KMS-11 (cell line): ENCODE measurements around the gene IER3IP1.
"Not testable (repeated sequence)": the region's sequence is repeated elsewhere in the genome, so short reads cannot be mapped to it uniquely, and the experiment has no call there.

ENCODE experiments used
- H2AFZ ChIP-seq: fragments of 200-600 bp; sonication (generic); 2 replicates; pipeline ENCODE4 v1.6.1; 2016; ENCODE audit warnings: antibody characterized with exemption, mixed run types, low read depth
- H3K27ac ChIP-seq: fragments of 200-600 bp; sonication (generic); 2 replicates; pipeline ENCODE4 v1.6.1; 2016; ENCODE audit warnings: mild to moderate bottlenecking, mixed run types
- H3K27me3 ChIP-seq: fragments of 200-600 bp; sonication (generic); 2 replicates; pipeline ENCODE4 v1.6.1; 2017; ENCODE audit warnings: mild to moderate bottlenecking, low read depth, mixed run types, moderate library complexity; ENCODE audit not compliant: insufficient read depth
- H3K36me3 ChIP-seq: fragments of 200-600 bp; sonication (generic); 2 replicates; pipeline ENCODE4 v1.6.1; 2017; ENCODE audit warnings: mild to moderate bottlenecking, mixed run types; ENCODE audit not compliant: insufficient read depth
- H3K4me1 ChIP-seq: fragments of 200-600 bp; sonication (generic); 2 replicates; pipeline ENCODE4 v1.6.1; 2016; ENCODE audit warnings: mild to moderate bottlenecking, low read depth, mixed run types; ENCODE audit not compliant: poor library complexity, severe bottlenecking
- H3K4me2 ChIP-seq: fragments of 200-600 bp; sonication (generic); 2 replicates; pipeline ENCODE4 v1.7.0; 2016; ENCODE audit warnings: mild to moderate bottlenecking, mixed run types
- H3K4me3 ChIP-seq: fragments of 200-600 bp; sonication (generic); IDR thresholded peaks from 2 replicates; pipeline ENCODE4 v1.6.1; 2017; ENCODE audit warnings: low read depth, low read length, mixed read lengths; ENCODE audit not compliant: insufficient read depth
- H3K79me2 ChIP-seq: fragments of 200-600 bp; sonication (generic); 2 replicates; pipeline ENCODE4 v1.6.1; 2016; ENCODE audit warnings: low read depth, mixed run types; ENCODE audit not compliant: insufficient read depth
- H3K9ac ChIP-seq: fragments of 200-600 bp; sonication (generic); 2 replicates; pipeline ENCODE4 v1.6.1; 2016; ENCODE audit warnings: mild to moderate bottlenecking, mixed run types
- H4K20me1 ChIP-seq: fragments of 200-600 bp; sonication (generic); 2 replicates; pipeline ENCODE4 v1.6.1; 2016; ENCODE audit warnings: mild to moderate bottlenecking, mixed run types; ENCODE audit not compliant: insufficient read depth
- TF ChIP-seq, protein P1 (sequence below): fragments of 200-600 bp; sonication (generic); conservative IDR thresholded peaks from 2 replicates; pipeline ENCODE4 v1.6.1; 2017; ENCODE audit warnings: low read depth, mild to moderate bottlenecking, antibody characterized with exemption, low read length, moderate library complexity, mixed read lengths

The IER3IP1 gene

DNA sequence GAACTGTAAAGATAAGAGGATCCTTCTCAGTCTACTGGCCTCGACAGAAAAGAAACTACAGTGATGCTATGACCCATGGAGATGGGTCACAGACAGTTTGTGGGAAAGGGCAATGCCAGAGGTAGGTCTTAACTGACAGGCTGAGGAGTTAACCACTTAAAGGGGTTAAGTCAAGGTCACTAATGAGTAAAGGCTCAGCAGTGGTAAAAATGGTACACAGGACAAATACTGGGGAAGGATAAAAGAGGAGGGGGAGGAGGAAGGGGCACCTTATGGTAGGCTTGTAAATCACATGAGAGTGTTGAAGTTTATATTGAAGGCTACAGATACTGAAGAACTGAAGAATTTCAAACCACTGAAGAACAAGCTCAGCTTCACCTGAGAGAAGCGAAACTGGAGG is 9.9 kb downstream of the IER3IP1 start:
- H3K27ac ChIP-seq, result no peak overlapping the region
- TF ChIP-seq, protein P1, sequence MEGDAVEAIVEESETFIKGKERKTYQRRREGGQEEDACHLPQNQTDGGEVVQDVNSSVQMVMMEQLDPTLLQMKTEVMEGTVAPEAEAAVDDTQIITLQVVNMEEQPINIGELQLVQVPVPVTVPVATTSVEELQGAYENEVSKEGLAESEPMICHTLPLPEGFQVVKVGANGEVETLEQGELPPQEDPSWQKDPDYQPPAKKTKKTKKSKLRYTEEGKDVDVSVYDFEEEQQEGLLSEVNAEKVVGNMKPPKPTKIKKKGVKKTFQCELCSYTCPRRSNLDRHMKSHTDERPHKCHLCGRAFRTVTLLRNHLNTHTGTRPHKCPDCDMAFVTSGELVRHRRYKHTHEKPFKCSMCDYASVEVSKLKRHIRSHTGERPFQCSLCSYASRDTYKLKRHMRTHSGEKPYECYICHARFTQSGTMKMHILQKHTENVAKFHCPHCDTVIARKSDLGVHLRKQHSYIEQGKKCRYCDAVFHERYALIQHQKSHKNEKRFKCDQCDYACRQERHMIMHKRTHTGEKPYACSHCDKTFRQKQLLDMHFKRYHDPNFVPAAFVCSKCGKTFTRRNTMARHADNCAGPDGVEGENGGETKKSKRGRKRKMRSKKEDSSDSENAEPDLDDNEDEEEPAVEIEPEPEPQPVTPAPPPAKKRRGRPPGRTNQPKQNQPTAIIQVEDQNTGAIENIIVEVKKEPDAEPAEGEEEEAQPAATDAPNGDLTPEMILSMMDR, result no peak
- H3K4me1 ChIP-seq, result peaks cover 74% of the 10 kb centered on the region
- no peak overlapping the region for H3K4me3 ChIP-seq
- peaks cover 85% of the 10 kb centered on the region; the same call in 1 of the 2 replicates for H3K79me2 ChIP-seq
- H3K27me3 ChIP-seq, result no peaks in the 10 kb centered on the region
- H4K20me1 ChIP-seq, result peaks cover 6% of the 10 kb centered on the region
- H3K9ac ChIP-seq, result no peak overlapping the region
- H3K36me3 ChIP-seq, result no peaks in the 10 kb centered on the region
- H3K4me2 ChIP-seq, result peak overlapping the region; percentile 13
- no peak overlapping the region for H2AFZ ChIP-seq

DNA sequence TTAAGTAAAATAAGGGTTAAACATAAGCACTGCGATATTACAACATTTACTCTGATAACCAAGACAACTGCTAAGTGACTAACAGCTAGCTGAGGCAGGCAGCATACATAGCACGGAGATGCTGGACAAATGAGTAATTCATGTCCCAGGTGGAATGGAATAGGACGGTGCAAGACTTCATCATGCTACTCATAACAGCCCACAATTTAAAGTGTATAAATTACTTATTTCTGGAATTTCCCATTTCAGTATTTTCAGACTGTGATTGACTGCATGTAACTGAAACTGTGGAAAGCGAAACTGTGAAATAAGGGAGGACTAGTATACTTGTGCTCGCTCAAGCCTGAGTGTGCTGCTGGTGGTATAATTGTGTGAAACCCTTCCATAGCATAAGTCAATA is 12.9 kb downstream of the IER3IP1 start:
- H3K4me2 ChIP-seq, result peak overlapping the region; percentile 21; the same call in 1 of the 2 replicates
- H3K79me2 ChIP-seq, result peaks cover 73% of the 10 kb centered on the region; the same call in 1 of the 2 replicates
- no peak overlapping the region for H2AFZ ChIP-seq
- TF ChIP-seq, protein P1, result no peak
- H3K9ac ChIP-seq, result no peak overlapping the region
- H3K4me1 ChIP-seq, result peaks cover 51% of the 10 kb centered on the region
- peaks cover 6% of the 10 kb centered on the region for H4K20me1 ChIP-seq
- no peak overlapping the region for H3K4me3 ChIP-seq
- H3K36me3 ChIP-seq, result no peaks in the 10 kb centered on the region
- no peaks in the 10 kb centered on the region for H3K27me3 ChIP-seq
- no peak overlapping the region for H3K27ac ChIP-seq

DNA sequence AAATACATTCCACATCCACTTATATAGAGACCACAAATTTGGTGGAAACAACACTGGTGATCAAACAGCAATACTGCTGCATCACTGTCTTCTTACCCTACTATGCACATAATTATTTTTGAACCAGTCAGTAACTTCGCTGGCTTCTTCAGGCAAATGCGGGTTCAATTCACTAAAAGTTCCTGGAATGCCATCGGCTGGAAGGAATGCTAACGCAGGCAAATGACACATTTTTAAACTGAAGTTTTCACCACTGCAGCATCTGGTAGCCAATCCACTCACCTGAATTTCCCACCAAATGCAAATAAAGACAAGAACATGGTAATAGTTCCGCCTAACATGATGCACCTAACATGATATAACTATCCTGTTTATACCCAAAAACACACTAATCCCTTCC is 15.9 kb downstream of the IER3IP1 start:
- Histone ChIP-seq H3K9ac (no peak overlapping the region), H3K4me2 (no peak overlapping the region), H3K79me2 (peaks cover 54% of the 10 kb centered on the region; the same call in 1 of the 2 replicates), H3K36me3 (peaks cover 6% of the 10 kb centered on the region; the same call in 1 of the 2 replicates), H4K20me1 (no peaks in the 10 kb centered on the region), H3K4me3 (no peak overlapping the region), H3K27ac (no peak overlapping the region), H3K27me3 (no peaks in the 10 kb centered on the region), H3K4me1 (peaks cover 26% of the 10 kb centered on the region), H2AFZ (no peak overlapping the region)
- TF ChIP-seq, protein P1, result no peak

DNA sequence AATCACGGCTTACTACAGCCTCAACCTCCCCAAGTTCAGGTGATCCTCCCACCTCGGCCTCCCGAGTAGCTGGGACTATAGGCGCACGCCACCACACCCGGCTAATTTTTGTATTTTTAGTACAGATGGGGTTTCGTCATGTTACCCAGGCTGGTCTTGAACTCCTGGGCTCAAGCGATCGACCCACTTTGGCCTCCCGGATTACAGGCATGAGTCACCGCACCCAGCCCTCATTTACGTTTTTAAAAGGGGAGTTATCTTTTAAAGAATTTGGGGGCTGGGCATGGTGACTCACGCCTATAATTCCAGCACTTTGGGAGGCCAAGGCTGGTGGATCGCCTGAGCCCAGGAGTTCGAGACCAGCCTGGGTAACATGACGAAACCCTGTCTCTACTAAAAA is 17.8 kb downstream of the IER3IP1 start:
- H3K79me2 ChIP-seq, result peaks cover 37% of the 10 kb centered on the region; the same call in 1 of the 2 replicates
- H4K20me1 ChIP-seq, H3K27me3 ChIP-seq, H3K4me3 ChIP-seq, H2AFZ ChIP-seq, H3K4me2 ChIP-seq, H3K4me1 ChIP-seq, H3K27ac ChIP-seq, H3K9ac ChIP-seq, H3K36me3 ChIP-seq: not testable (repeated sequence)

DNA sequence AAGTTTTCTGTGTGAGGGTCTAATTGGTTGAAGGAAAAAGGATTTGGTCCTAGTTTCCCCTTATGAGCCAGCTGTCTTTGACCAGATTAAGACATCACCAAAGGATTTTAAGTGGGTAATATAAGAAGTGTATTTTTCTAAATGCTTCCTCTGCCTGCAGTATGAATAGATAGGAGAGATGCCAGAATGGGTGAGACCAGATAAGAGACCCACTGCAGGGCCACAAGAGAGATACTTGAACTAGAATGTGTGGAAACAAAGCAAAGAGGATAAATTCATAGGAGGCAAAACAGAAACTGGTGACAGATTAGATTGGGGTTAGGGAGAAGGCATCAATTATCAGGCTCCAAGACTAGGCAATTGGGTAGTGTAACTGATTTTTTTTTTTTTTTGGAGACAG is 24.7 kb downstream of the IER3IP1 start:
- Histone ChIP-seq H3K4me3 (no peak overlapping the region), H3K79me2 (peaks cover 8% of the 10 kb centered on the region), H3K36me3 (peaks cover 6% of the 10 kb centered on the region; the same call in 1 of the 2 replicates), H3K4me1 (peaks cover 25% of the 10 kb centered on the region), H4K20me1 (no peaks in the 10 kb centered on the region), H2AFZ (peak overlapping the region; percentile 91; the same call in 1 of the 2 replicates), H3K27me3 (no peaks in the 10 kb centered on the region), H3K4me2 (peak overlapping the region; percentile 99), H3K27ac (peak overlapping the region; percentile 63; the same call in 1 of the 2 replicates), H3K9ac (peak overlapping the region; percentile 65; the same call in 1 of the 2 replicates)
- TF ChIP-seq, protein P1, result no peak
